ENCODE results near the gene ATAD5.
"Not testable (repeated sequence)": the region's sequence is repeated elsewhere in the genome, so short reads cannot be mapped to it uniquely, and the experiment has no call there.

Gene ATAD5

GRCh38 chr17:30910151-30910550, 78.4 kb downstream of the ATAD5 start:
- not testable (repeated sequence) for H3K9me3 ChIP-seq (ENCODE audit: control insufficient read depth in 2 of 2, low read length in 2 of 2); H3K4me3 ChIP-seq (ENCODE audit: low read length in 2 of 2); H3K27ac ChIP-seq (ENCODE audit: low read depth in 2 of 2, low read length in 2 of 2); H3K9ac ChIP-seq (ENCODE audit: low read depth in 1 of 2, low read length in 2 of 2); H3K36me3 ChIP-seq (ENCODE audit: control insufficient read depth in 2 of 2, insufficient read depth in 2 of 2, low read length in 2 of 2); H3K4me1 ChIP-seq (ENCODE audit: control insufficient read depth in 2 of 2, insufficient read depth in 2 of 2, low read length in 2 of 2); H3K27me3 ChIP-seq (ENCODE audit: control insufficient read depth in 2 of 2, insufficient read depth in 2 of 2, low read length in 2 of 2)

- H3K9ac ChIP-seq (ENCODE audit: low read depth in 1 of 2, low read length in 2 of 2) = no peak overlapping the region
- no peaks in the 10 kb centered on the region for H3K9me3 ChIP-seq (ENCODE audit: control insufficient read depth in 2 of 2, low read length in 2 of 2)
- H3K4me3 ChIP-seq (ENCODE audit: low read length in 2 of 2) = no peak overlapping the region
- H3K4me1 ChIP-seq (ENCODE audit: control insufficient read depth in 2 of 2, insufficient read depth in 2 of 2, low read length in 2 of 2) = no peaks in the 10 kb centered on the region
- no peaks in the 10 kb centered on the region for H3K36me3 ChIP-seq (ENCODE audit: control insufficient read depth in 2 of 2, insufficient read depth in 2 of 2, low read length in 2 of 2)
- no peaks in the 10 kb centered on the region for H3K27me3 ChIP-seq (ENCODE audit: control insufficient read depth in 2 of 2, insufficient read depth in 2 of 2, low read length in 2 of 2)
- H3K27ac ChIP-seq (ENCODE audit: low read depth in 2 of 2, low read length in 2 of 2) = no peak overlapping the region
These were observed 82.2 kb downstream of the ATAD5 start for GRCh38 chr17:30913955-30914354.

- Histone ChIP-seq H3K27me3 (ENCODE audit: control insufficient read depth in 2 of 2, insufficient read depth in 2 of 2, low read length in 2 of 2) (peaks cover 2 to 4% of the 10 kb centered on the region in 2 donors), H3K4me3 (ENCODE audit: low read length in 2 of 2) (no peak overlapping the region), H3K36me3 (ENCODE audit: control insufficient read depth in 2 of 2, insufficient read depth in 2 of 2, low read length in 2 of 2) (no peaks in the 10 kb centered on the region), H3K4me1 (ENCODE audit: control insufficient read depth in 2 of 2, insufficient read depth in 2 of 2, low read length in 2 of 2) (no peaks in the 10 kb centered on the region), H3K9ac (ENCODE audit: low read depth in 1 of 2, low read length in 2 of 2) (no peak overlapping the region), H3K9me3 (ENCODE audit: control insufficient read depth in 2 of 2, low read length in 2 of 2) (no peaks in the 10 kb centered on the region), H3K27ac (ENCODE audit: low read depth in 2 of 2, low read length in 2 of 2) (no peak overlapping the region)
These were observed 84.3 kb downstream of the ATAD5 start for GRCh38 chr17:30915833-30916611.

GRCh38 chr17:30917050-30917449, 85.3 kb downstream of the ATAD5 start:
- no peaks in the 10 kb centered on the region for H3K36me3 ChIP-seq (ENCODE audit: control insufficient read depth in 2 of 2, insufficient read depth in 2 of 2, low read length in 2 of 2)
- H3K27me3 ChIP-seq (ENCODE audit: control insufficient read depth in 2 of 2, insufficient read depth in 2 of 2, low read length in 2 of 2) = peaks cover 2 to 9% of the 10 kb centered on the region in 2 donors
- no peaks in the 10 kb centered on the region for H3K9me3 ChIP-seq (ENCODE audit: control insufficient read depth in 2 of 2, low read length in 2 of 2)
- H3K9ac ChIP-seq (ENCODE audit: low read depth in 1 of 2, low read length in 2 of 2) = no peak overlapping the region
- H3K4me1 ChIP-seq (ENCODE audit: control insufficient read depth in 2 of 2, insufficient read depth in 2 of 2, low read length in 2 of 2) = peaks cover 0 to 2% of the 10 kb centered on the region in 2 donors
- no peak overlapping the region for H3K27ac ChIP-seq (ENCODE audit: low read depth in 2 of 2, low read length in 2 of 2)
- H3K4me3 ChIP-seq (ENCODE audit: low read length in 2 of 2) = no peak overlapping the region

- Histone ChIP-seq H3K4me3 (ENCODE audit: low read length in 2 of 2) (no peak overlapping the region), H3K27me3 (ENCODE audit: control insufficient read depth in 2 of 2, insufficient read depth in 2 of 2, low read length in 2 of 2) (peaks cover 15% of the 10 kb centered on the region in 2 donors)
These were observed 88.5 kb downstream of the ATAD5 start for GRCh38 chr17:30920282-30920681.

GRCh38 chr17:30920683-30921543, 89.1 kb downstream of the ATAD5 start:
- H3K36me3 ChIP-seq (ENCODE audit: control insufficient read depth in 2 of 2, insufficient read depth in 2 of 2, low read length in 2 of 2) = no peaks in the 10 kb centered on the region
- H3K27ac ChIP-seq (ENCODE audit: low read depth in 2 of 2, low read length in 2 of 2) = no peak overlapping the region
- peaks cover 3 to 7% of the 10 kb centered on the region in 2 donors for H3K4me1 ChIP-seq (ENCODE audit: control insufficient read depth in 2 of 2, insufficient read depth in 2 of 2, low read length in 2 of 2)
- peak overlapping the region in 1 of 2 donors; percentile 69 for H3K4me3 ChIP-seq (ENCODE audit: low read length in 2 of 2)
- H3K9me3 ChIP-seq (ENCODE audit: control insufficient read depth in 2 of 2, low read length in 2 of 2) = no peaks in the 10 kb centered on the region
- peak overlapping the region in 1 of 2 donors; percentile 62 for H3K9ac ChIP-seq (ENCODE audit: low read depth in 1 of 2, low read length in 2 of 2)
- H3K27me3 ChIP-seq (ENCODE audit: control insufficient read depth in 2 of 2, insufficient read depth in 2 of 2, low read length in 2 of 2) = peaks cover 15 to 16% of the 10 kb centered on the region in 2 donors

More at GRCh38 chr17:30920282-30920681, 88.5 kb downstream of the ATAD5 start:
- H3K4me1 ChIP-seq (ENCODE audit: control insufficient read depth in 2 of 2, insufficient read depth in 2 of 2, low read length in 2 of 2) = peaks cover 3 to 7% of the 10 kb centered on the region in 2 donors
- no peaks in the 10 kb centered on the region for H3K36me3 ChIP-seq (ENCODE audit: control insufficient read depth in 2 of 2, insufficient read depth in 2 of 2, low read length in 2 of 2)
- H3K9me3 ChIP-seq (ENCODE audit: control insufficient read depth in 2 of 2, low read length in 2 of 2) = no peaks in the 10 kb centered on the region
- no peak overlapping the region for H3K27ac ChIP-seq (ENCODE audit: low read depth in 2 of 2, low read length in 2 of 2)
- H3K9ac ChIP-seq (ENCODE audit: low read depth in 1 of 2, low read length in 2 of 2) = no peak overlapping the region

- peaks cover 15 to 19% of the 10 kb centered on the region in 2 donors for H3K27me3 ChIP-seq (ENCODE audit: control insufficient read depth in 2 of 2, insufficient read depth in 2 of 2, low read length in 2 of 2)
- H3K4me1 ChIP-seq (ENCODE audit: control insufficient read depth in 2 of 2, insufficient read depth in 2 of 2, low read length in 2 of 2) = peaks cover 3 to 7% of the 10 kb centered on the region in 2 donors
- H3K27ac ChIP-seq (ENCODE audit: low read depth in 2 of 2, low read length in 2 of 2) = peak within 1 kb of the TSS; percentile 43 to 45
- no peaks in the 10 kb centered on the region for H3K9me3 ChIP-seq (ENCODE audit: control insufficient read depth in 2 of 2, low read length in 2 of 2)
- H3K9ac ChIP-seq (ENCODE audit: low read depth in 1 of 2, low read length in 2 of 2) = peak within 1 kb of the TSS in 1 of 2 donors; percentile 62
- no peaks in the 10 kb centered on the region for H3K36me3 ChIP-seq (ENCODE audit: control insufficient read depth in 2 of 2, insufficient read depth in 2 of 2, low read length in 2 of 2)
- H3K4me3 ChIP-seq (ENCODE audit: low read length in 2 of 2) = peak within 1 kb of the TSS; percentile 63 to 69
These were observed 89.9 kb downstream of the ATAD5 start, which contains the start of gene ADAP2 for GRCh38 chr17:30921544-30922196. Gene ADAP2, plus strand, starts transcription at chr17:30921945. Its CDS starts 70 bp downstream, at chr17:30922015.

GRCh38 chr17:30922235-30923030, 90.7 kb downstream of the ATAD5 start:
- Histone ChIP-seq H3K27ac (ENCODE audit: low read depth in 2 of 2, low read length in 2 of 2) (peak overlapping the region; percentile 32 to 45), H3K27me3 (ENCODE audit: control insufficient read depth in 2 of 2, insufficient read depth in 2 of 2, low read length in 2 of 2) (peaks cover 15 to 19% of the 10 kb centered on the region in 2 donors), H3K36me3 (ENCODE audit: control insufficient read depth in 2 of 2, insufficient read depth in 2 of 2, low read length in 2 of 2) (no peaks in the 10 kb centered on the region), H3K9me3 (ENCODE audit: control insufficient read depth in 2 of 2, low read length in 2 of 2) (no peaks in the 10 kb centered on the region), H3K9ac (ENCODE audit: low read depth in 1 of 2, low read length in 2 of 2) (peak overlapping the region in 1 of 2 donors; percentile 62), H3K4me1 (ENCODE audit: control insufficient read depth in 2 of 2, insufficient read depth in 2 of 2, low read length in 2 of 2) (peaks cover 3 to 7% of the 10 kb centered on the region in 2 donors), H3K4me3 (ENCODE audit: low read length in 2 of 2) (peak overlapping the region; percentile 63 to 69)

- Histone ChIP-seq H3K4me3 (ENCODE audit: low read length in 2 of 2) (no peak overlapping the region), H3K27me3 (ENCODE audit: control insufficient read depth in 2 of 2, insufficient read depth in 2 of 2, low read length in 2 of 2) (peaks cover 15 to 19% of the 10 kb centered on the region in 2 donors), H3K36me3 (ENCODE audit: control insufficient read depth in 2 of 2, insufficient read depth in 2 of 2, low read length in 2 of 2) (no peaks in the 10 kb centered on the region), H3K9ac (ENCODE audit: low read depth in 1 of 2, low read length in 2 of 2) (no peak overlapping the region), H3K4me1 (ENCODE audit: control insufficient read depth in 2 of 2, insufficient read depth in 2 of 2, low read length in 2 of 2) (peaks cover 3 to 7% of the 10 kb centered on the region in 2 donors), H3K27ac (ENCODE audit: low read depth in 2 of 2, low read length in 2 of 2) (no peak overlapping the region), H3K9me3 (ENCODE audit: control insufficient read depth in 2 of 2, low read length in 2 of 2) (no peaks in the 10 kb centered on the region)
These were observed 92.6 kb downstream of the ATAD5 start for GRCh38 chr17:30924341-30924740.
